ENCODE measurements around the gene ZNF460. TPM values are rescaled to one million over a fixed set of nuclear protein-coding genes. Genes with fewer than 3 reads are reported as not detected.

The ZNF460 gene
- total and polyA plus RNA-seq, 2 of the 4 experiments (the other 2 are of a cell fraction): 3.6 to 55.2 TPM

Other genes with a start within 250 kb of the ZNF460 start
- not detected in 2 replicates for gene USP29, start 160.5 kb upstream of the ZNF460 start, total RNA-seq (2012; rRNA removed)
- not detected in 2 replicates for gene USP29, start 160.5 kb upstream of the ZNF460 start, polyA plus RNA-seq (2012; rRNA removed)
- not detected in 2 replicates for gene ZIM3, start 135.3 kb upstream of the ZNF460 start, total RNA-seq (2012; rRNA removed)
- not detected in 2 replicates for gene ZIM3, start 135.3 kb upstream of the ZNF460 start, polyA plus RNA-seq (2012; rRNA removed)
- not detected in 2 replicates for gene DUXA, start 113.0 kb upstream of the ZNF460 start, total RNA-seq (2012; rRNA removed)
- gene DUXA, start 113.0 kb upstream of the ZNF460 start, polyA plus RNA-seq (2012; rRNA removed): not detected in 2 replicates
- gene ZNF264, start 89.0 kb upstream of the ZNF460 start, total RNA-seq (2012; rRNA removed): 23.9 and 31.9 TPM in 2 replicates
- 3.4 and 3.5 TPM in 2 replicates for gene ZNF264, start 89.0 kb upstream of the ZNF460 start, polyA plus RNA-seq (2012; rRNA removed)
- 0.83 and 0.90 TPM in 2 replicates for gene AURKC, start 49.5 kb upstream of the ZNF460 start, total RNA-seq (2012; rRNA removed)
- gene AURKC, start 49.5 kb upstream of the ZNF460 start, polyA plus RNA-seq (2012; rRNA removed): 0.82 and 1.3 TPM in 2 replicates
- 26.1 and 32.3 TPM in 2 replicates for gene ZNF805, start 39.9 kb upstream of the ZNF460 start, total RNA-seq (2012; rRNA removed)
- gene ZNF805, start 39.9 kb upstream of the ZNF460 start, polyA plus RNA-seq (2012; rRNA removed): 2.4 and 3.0 TPM in 2 replicates
- 8.3 and 9.0 TPM in 2 replicates for gene ZNF543, start 40.0 kb downstream of the ZNF460 start, total RNA-seq (2012; rRNA removed)
- 0.92 and 1.8 TPM in 2 replicates for gene ZNF543, start 40.0 kb downstream of the ZNF460 start, polyA plus RNA-seq (2012; rRNA removed)
- gene ZNF304, start 70.8 kb downstream of the ZNF460 start, total RNA-seq (2012; rRNA removed): 11.9 and 16.1 TPM in 2 replicates
- gene ZNF304, start 70.8 kb downstream of the ZNF460 start, polyA plus RNA-seq (2012; rRNA removed): 2.9 and 3.9 TPM in 2 replicates
- gene TRAPPC2B, start 83.1 kb downstream of the ZNF460 start, total RNA-seq (2012; rRNA removed): 14.4 and 20.4 TPM in 2 replicates
- gene TRAPPC2B, start 83.1 kb downstream of the ZNF460 start, polyA plus RNA-seq (2012; rRNA removed): 11.0 and 14.9 TPM in 2 replicates
- gene ZNF547, start 83.1 kb downstream of the ZNF460 start, total RNA-seq (2012; rRNA removed): 4.4 and 5.6 TPM in 2 replicates
- gene ZNF547, start 83.1 kb downstream of the ZNF460 start, polyA plus RNA-seq (2012; rRNA removed): 1.4 and 2.1 TPM in 2 replicates
- gene ZNF548, start 109.4 kb downstream of the ZNF460 start, total RNA-seq (2012; rRNA removed): 23.9 and 24.2 TPM in 2 replicates
- 6.9 and 7.5 TPM in 2 replicates for gene ZNF548, start 109.4 kb downstream of the ZNF460 start, polyA plus RNA-seq (2012; rRNA removed)
- 11.7 and 17.4 TPM in 2 replicates for gene ZNF17, start 130.7 kb downstream of the ZNF460 start, total RNA-seq (2012; rRNA removed)
- gene ZNF17, start 130.7 kb downstream of the ZNF460 start, polyA plus RNA-seq (2012; rRNA removed): 3.6 and 4.3 TPM in 2 replicates
- 8.1 and 9.9 TPM in 2 replicates for gene ZNF749, start 154.8 kb downstream of the ZNF460 start, total RNA-seq (2012; rRNA removed)
- 7.0 and 7.9 TPM in 2 replicates for gene ZNF749, start 154.8 kb downstream of the ZNF460 start, polyA plus RNA-seq (2012; rRNA removed)
- 0.36 and 0.56 TPM in 2 replicates for gene VN1R1, start 176.7 kb downstream of the ZNF460 start, total RNA-seq (2012; rRNA removed)
- gene VN1R1, start 176.7 kb downstream of the ZNF460 start, polyA plus RNA-seq (2012; rRNA removed): 0.14 and 0.32 TPM in 2 replicates
- 25.6 and 33.0 TPM in 2 replicates for gene ZNF772, start 197.1 kb downstream of the ZNF460 start, total RNA-seq (2012; rRNA removed)
- 2.9 and 4.6 TPM in 2 replicates for gene ZNF772, start 197.1 kb downstream of the ZNF460 start, polyA plus RNA-seq (2012; rRNA removed)
- 13.9 and 20.3 TPM in 2 replicates for gene ZNF419, start 207.3 kb downstream of the ZNF460 start, total RNA-seq (2012; rRNA removed)
- 5.0 and 6.4 TPM in 2 replicates for gene ZNF419, start 207.3 kb downstream of the ZNF460 start, polyA plus RNA-seq (2012; rRNA removed)
- gene ZNF773, start 219.5 kb downstream of the ZNF460 start, total RNA-seq (2012; rRNA removed): 11.9 and 13.3 TPM in 2 replicates
- gene ZNF773, start 219.5 kb downstream of the ZNF460 start, polyA plus RNA-seq (2012; rRNA removed): 4.3 and 5.5 TPM in 2 replicates
- gene ZNF549, start 246.9 kb downstream of the ZNF460 start, total RNA-seq (2012; rRNA removed): 6.9 and 8.6 TPM in 2 replicates
- 2.1 and 2.4 TPM in 2 replicates for gene ZNF549, start 246.9 kb downstream of the ZNF460 start, polyA plus RNA-seq (2012; rRNA removed)

Measured in IMR-90 (cell line).